ENCODE results near the gene PLET1.

DNA sequence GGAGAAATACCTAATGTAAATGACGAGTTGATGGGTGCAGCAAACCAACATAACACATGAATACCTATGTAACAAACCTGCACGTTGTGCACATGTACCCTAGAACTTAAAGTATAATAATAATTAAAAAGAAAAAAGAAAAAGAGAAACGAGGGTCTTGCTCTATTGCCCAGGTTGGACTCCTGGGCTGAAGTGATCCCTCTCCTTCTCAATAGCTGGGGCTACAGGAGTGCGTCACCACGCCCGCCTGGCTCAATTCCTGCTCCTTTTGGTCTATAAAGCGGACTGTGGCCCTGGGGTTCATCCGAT, 35.0 kb downstream of the PLET1 start:
- no peak for TF ChIP-seq POLR2AphosphoS5 (IDR thresholded peaks at IDR 0.05; ENCODE audit: low read depth, low read length)
- no peak for TF ChIP-seq ASH2L (IDR thresholded peaks at IDR 0.05; ENCODE audit: low read length)
- TF ChIP-seq, protein P1, sequence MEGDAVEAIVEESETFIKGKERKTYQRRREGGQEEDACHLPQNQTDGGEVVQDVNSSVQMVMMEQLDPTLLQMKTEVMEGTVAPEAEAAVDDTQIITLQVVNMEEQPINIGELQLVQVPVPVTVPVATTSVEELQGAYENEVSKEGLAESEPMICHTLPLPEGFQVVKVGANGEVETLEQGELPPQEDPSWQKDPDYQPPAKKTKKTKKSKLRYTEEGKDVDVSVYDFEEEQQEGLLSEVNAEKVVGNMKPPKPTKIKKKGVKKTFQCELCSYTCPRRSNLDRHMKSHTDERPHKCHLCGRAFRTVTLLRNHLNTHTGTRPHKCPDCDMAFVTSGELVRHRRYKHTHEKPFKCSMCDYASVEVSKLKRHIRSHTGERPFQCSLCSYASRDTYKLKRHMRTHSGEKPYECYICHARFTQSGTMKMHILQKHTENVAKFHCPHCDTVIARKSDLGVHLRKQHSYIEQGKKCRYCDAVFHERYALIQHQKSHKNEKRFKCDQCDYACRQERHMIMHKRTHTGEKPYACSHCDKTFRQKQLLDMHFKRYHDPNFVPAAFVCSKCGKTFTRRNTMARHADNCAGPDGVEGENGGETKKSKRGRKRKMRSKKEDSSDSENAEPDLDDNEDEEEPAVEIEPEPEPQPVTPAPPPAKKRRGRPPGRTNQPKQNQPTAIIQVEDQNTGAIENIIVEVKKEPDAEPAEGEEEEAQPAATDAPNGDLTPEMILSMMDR (IDR thresholded peaks at IDR 0.05; ENCODE audit: control extremely low read depth in 1 of 3, insufficient read depth in 1 of 3, low read depth in 1 of 3, low read length in 3 of 3), result no peak
- no peak for TF ChIP-seq RAD21 (IDR thresholded peaks at IDR 0.05 in 1 of 2, conservative IDR thresholded peaks at IDR 0.05 in 1 of 2; ENCODE audit: low read depth in 2 of 2, low read length in 2 of 2)
- no peak for TF ChIP-seq POLR2A (IDR thresholded peaks at IDR 0.05; ENCODE audit: control extremely low read depth in 1 of 2, low read depth in 2 of 2, low read length in 2 of 2)
- TF ChIP-seq NRF1 (IDR thresholded peaks at IDR 0.05; ENCODE audit: low read depth, low read length), result no peak
- no peak for TF ChIP-seq EP300 (IDR thresholded peaks at IDR 0.05; ENCODE audit: borderline replicate concordance in 1 of 2, low read depth in 2 of 2, low read length in 2 of 2)
- TF ChIP-seq, protein P2, sequence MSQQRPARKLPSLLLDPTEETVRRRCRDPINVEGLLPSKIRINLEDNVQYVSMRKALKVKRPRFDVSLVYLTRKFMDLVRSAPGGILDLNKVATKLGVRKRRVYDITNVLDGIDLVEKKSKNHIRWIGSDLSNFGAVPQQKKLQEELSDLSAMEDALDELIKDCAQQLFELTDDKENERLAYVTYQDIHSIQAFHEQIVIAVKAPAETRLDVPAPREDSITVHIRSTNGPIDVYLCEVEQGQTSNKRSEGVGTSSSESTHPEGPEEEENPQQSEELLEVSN (IDR thresholded peaks at IDR 0.05), result no peak
- TF ChIP-seq, protein P3, sequence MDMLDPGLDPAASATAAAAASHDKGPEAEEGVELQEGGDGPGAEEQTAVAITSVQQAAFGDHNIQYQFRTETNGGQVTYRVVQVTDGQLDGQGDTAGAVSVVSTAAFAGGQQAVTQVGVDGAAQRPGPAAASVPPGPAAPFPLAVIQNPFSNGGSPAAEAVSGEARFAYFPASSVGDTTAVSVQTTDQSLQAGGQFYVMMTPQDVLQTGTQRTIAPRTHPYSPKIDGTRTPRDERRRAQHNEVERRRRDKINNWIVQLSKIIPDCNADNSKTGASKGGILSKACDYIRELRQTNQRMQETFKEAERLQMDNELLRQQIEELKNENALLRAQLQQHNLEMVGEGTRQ (IDR thresholded peaks at IDR 0.05; ENCODE audit: low read length), result no peak
- no peak for TF ChIP-seq BACH1 (IDR thresholded peaks at IDR 0.05; ENCODE audit: low read length)
- TF ChIP-seq TAF1 (IDR thresholded peaks at IDR 0.05; ENCODE audit: low read depth, low read length), result no peak
- TF ChIP-seq, protein P4, sequence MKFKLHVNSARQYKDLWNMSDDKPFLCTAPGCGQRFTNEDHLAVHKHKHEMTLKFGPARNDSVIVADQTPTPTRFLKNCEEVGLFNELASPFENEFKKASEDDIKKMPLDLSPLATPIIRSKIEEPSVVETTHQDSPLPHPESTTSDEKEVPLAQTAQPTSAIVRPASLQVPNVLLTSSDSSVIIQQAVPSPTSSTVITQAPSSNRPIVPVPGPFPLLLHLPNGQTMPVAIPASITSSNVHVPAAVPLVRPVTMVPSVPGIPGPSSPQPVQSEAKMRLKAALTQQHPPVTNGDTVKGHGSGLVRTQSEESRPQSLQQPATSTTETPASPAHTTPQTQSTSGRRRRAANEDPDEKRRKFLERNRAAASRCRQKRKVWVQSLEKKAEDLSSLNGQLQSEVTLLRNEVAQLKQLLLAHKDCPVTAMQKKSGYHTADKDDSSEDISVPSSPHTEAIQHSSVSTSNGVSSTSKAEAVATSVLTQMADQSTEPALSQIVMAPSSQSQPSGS (IDR thresholded peaks at IDR 0.05; ENCODE audit: low read length), result no peak
- no peak for TF ChIP-seq CEBPB (IDR thresholded peaks at IDR 0.05; ENCODE audit: low read depth, low read length)
